ENCODE results near the gene SLC8A3.

DNA sequence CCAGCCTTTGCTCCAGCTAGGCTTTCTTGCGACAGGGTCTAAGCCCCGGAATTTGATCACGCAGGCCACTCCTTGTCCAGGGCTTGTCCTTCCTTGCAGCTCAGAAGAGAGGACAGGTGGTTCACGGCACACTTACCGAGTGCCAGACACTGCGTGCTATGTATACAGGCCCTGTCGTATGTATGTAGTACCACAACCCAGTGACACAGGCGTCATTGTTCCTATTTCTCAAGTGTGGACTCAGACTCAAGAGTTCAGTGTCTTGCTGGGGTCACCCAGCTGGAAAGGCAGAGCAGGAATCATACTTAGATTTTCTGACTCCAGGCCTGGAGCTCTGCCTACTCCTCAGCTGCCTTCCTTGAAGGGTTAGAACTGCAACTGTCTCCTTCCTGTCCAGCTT, 155.6 kb downstream of the SLC8A3 start:
- TF ChIP-seq, protein P1, sequence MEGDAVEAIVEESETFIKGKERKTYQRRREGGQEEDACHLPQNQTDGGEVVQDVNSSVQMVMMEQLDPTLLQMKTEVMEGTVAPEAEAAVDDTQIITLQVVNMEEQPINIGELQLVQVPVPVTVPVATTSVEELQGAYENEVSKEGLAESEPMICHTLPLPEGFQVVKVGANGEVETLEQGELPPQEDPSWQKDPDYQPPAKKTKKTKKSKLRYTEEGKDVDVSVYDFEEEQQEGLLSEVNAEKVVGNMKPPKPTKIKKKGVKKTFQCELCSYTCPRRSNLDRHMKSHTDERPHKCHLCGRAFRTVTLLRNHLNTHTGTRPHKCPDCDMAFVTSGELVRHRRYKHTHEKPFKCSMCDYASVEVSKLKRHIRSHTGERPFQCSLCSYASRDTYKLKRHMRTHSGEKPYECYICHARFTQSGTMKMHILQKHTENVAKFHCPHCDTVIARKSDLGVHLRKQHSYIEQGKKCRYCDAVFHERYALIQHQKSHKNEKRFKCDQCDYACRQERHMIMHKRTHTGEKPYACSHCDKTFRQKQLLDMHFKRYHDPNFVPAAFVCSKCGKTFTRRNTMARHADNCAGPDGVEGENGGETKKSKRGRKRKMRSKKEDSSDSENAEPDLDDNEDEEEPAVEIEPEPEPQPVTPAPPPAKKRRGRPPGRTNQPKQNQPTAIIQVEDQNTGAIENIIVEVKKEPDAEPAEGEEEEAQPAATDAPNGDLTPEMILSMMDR (conservative IDR thresholded peaks at IDR 0.05; ENCODE audit: low read length) = no peak
- TF ChIP-seq EZH2phosphoT487 (IDR thresholded peaks at IDR 0.05; ENCODE audit: borderline replicate concordance, low read depth, low read length) = no peak
